IMR-90 (cell line): ENCODE measurements around the gene CCDC200. TPM values are rescaled to one million over a fixed set of nuclear protein-coding genes. Genes with fewer than 3 reads are reported as not detected.

Experiments used
- ATAC-seq: fragments of 200-7000 bp; cut with Tn5 transposase; 2 replicates; pipeline ENCODE4 v1.9.1; 2020; ENCODE audit warnings: low read depth, mild to moderate bottlenecking, moderate library complexity
- BruUV-seq: library from RNA; stranded (reverse); fragments of 400-500 nt; replicated peaks from 2 replicates; lab custom pipeline; 2021; lab: Mats Ljungman, UMichigan
- CTCF ChIA-PET: fragments of 300-600 bp; formaldehyde crosslinking; extraction: SDS; loops from one replicate; lab custom pipeline; 2021; ENCODE audit warnings: antibody characterized with exemption; lab: Yijun Ruan, JAX
- POLR2A ChIA-PET: fragments of 300-600 bp; sonication (Branson Sonifier 250); formaldehyde crosslinking; loops from one replicate; lab custom pipeline; 2022; ENCODE audit warnings: antibody characterized with exemption; ENCODE audit not compliant: unreplicated experiment; lab: Charles Lee
- DNase-seq: peaks from one replicate; pipeline ENCODE4 v3.0.0; 2013
- H2AFZ ChIP-seq: replicated peaks from 2 replicates; pipeline ENCODE3; 2013; ENCODE audit warnings: low read length, mild to moderate bottlenecking; ENCODE audit not compliant: poor library complexity
- H2AK5ac ChIP-seq: 2 replicates; pipeline ENCODE4 v1.6.1; 2013; ENCODE audit warnings: low read depth, low read length, inconsistent platforms
- H2AK9ac ChIP-seq: replicated peaks from 2 replicates; pipeline ENCODE3; 2013; ENCODE audit warnings: mild to moderate bottlenecking, low read depth, low read length, moderate library complexity; ENCODE audit not compliant: poor library complexity
- H2BK120ac ChIP-seq: 2 replicates; pipeline ENCODE4 v1.6.1; 2013; ENCODE audit warnings: low read depth, low read length, inconsistent platforms
- H2BK15ac ChIP-seq: 3 replicates; pipeline ENCODE4 v1.6.1; 2013; ENCODE audit warnings: low read depth, low read length, inconsistent platforms
- H2BK20ac ChIP-seq: 2 replicates; pipeline ENCODE4 v1.6.1; 2013; ENCODE audit warnings: low read depth, mild to moderate bottlenecking, inconsistent platforms, low read length, moderate library complexity
- H2BK5ac ChIP-seq: 2 replicates; pipeline ENCODE4 v1.6.1; 2013; ENCODE audit warnings: mild to moderate bottlenecking, low read depth, low read length, inconsistent platforms; ENCODE audit not compliant: poor library complexity, severe bottlenecking
- H3K14ac ChIP-seq: replicated peaks from 2 replicates; pipeline ENCODE4 v1.6.1; 2013; ENCODE audit warnings: low read depth, low read length, inconsistent platforms
- H3K18ac ChIP-seq: 2 replicates; pipeline ENCODE4 v1.6.1; 2013; ENCODE audit warnings: low read depth, low read length, control low read depth
- H3K23ac ChIP-seq: 2 replicates; pipeline ENCODE4 v1.6.1; 2013; ENCODE audit warnings: low read depth, low read length, inconsistent platforms
- H3K27ac ChIP-seq: 2 replicates; pipeline ENCODE4 v1.5.1; 2013; ENCODE audit warnings: mild to moderate bottlenecking, control low read depth, low read length; ENCODE audit not compliant: insufficient read depth
- H3K27me3 ChIP-seq: 2 replicates; pipeline ENCODE4 v1.6.1; 2013; ENCODE audit warnings: low read length; ENCODE audit not compliant: control insufficient read depth, insufficient read depth
- H3K36me3 ChIP-seq: 2 replicates; pipeline ENCODE4 v1.6.1; 2013; ENCODE audit warnings: low read length, mixed read lengths; ENCODE audit not compliant: control insufficient read depth, insufficient read depth
- H3K4ac ChIP-seq: 2 replicates; pipeline ENCODE4 v1.6.1; 2013; ENCODE audit warnings: low read depth, low read length, inconsistent platforms
- H3K4me1 ChIP-seq: 2 replicates; pipeline ENCODE4 v1.6.1; 2013; ENCODE audit warnings: low read length, mixed read lengths; ENCODE audit not compliant: control insufficient read depth, insufficient read depth
- H3K4me2 ChIP-seq: 2 replicates; pipeline ENCODE4 v1.6.1; 2013; ENCODE audit warnings: low read depth, mild to moderate bottlenecking, control low read depth, low read length, moderate library complexity
- H3K4me3 ChIP-seq: 2 replicates; pipeline ENCODE4 v1.5.1; 2013; ENCODE audit warnings: low read depth, mild to moderate bottlenecking, control low read depth, low read length, moderate library complexity; ENCODE audit not compliant: insufficient read depth
- H3K56ac ChIP-seq: 2 replicates; pipeline ENCODE4 v1.6.1; 2013; ENCODE audit warnings: low read length, inconsistent platforms; ENCODE audit not compliant: insufficient read depth; ENCODE audit errors: extremely low read depth
- H3K79me1 ChIP-seq, 2 experiments: 2 replicates each; pipeline ENCODE4 v1.6.1; 2013; ENCODE audit warnings: low read length in 2 of 2, inconsistent platforms in 1 of 2, low read depth in 1 of 2
- H3K9ac ChIP-seq: 2 replicates; pipeline ENCODE4 v1.6.1; 2013; ENCODE audit warnings: low read depth, low read length, control low read depth
- H3K9me1 ChIP-seq: 2 replicates; pipeline ENCODE4 v1.6.1; 2013; ENCODE audit warnings: low read length, inconsistent platforms; ENCODE audit not compliant: insufficient read depth
- H3K9me3 ChIP-seq: 2 replicates; pipeline ENCODE4 v1.6.1; 2013; ENCODE audit warnings: low read length; ENCODE audit not compliant: control insufficient read depth, insufficient read depth
- H4K20me1 ChIP-seq: 2 replicates; pipeline ENCODE4 v1.6.1; 2013; ENCODE audit warnings: low read length, inconsistent platforms; ENCODE audit not compliant: insufficient read depth
- H4K5ac ChIP-seq: 2 replicates; pipeline ENCODE4 v1.6.1; 2013; ENCODE audit warnings: mild to moderate bottlenecking, low read depth, low read length, control low read depth
- H4K8ac ChIP-seq, 2 experiments: 2 replicates each; pipeline ENCODE4 v1.6.1; 2013; ENCODE audit warnings: low read depth in 2 of 2, low read length in 2 of 2, control low read depth in 1 of 2, inconsistent platforms in 1 of 2
- H4K91ac ChIP-seq: 2 replicates; pipeline ENCODE4 v1.6.1; 2013; ENCODE audit warnings: low read depth, low read length, inconsistent platforms; ENCODE audit not compliant: insufficient read depth
- BHLHE40 ChIP-seq: fragments of 150-350 bp; IDR thresholded peaks from 2 replicates; pipeline ENCODE4 v1.6.1; 2016; ENCODE audit warnings: mild to moderate bottlenecking, low read depth, low read length
- CEBPB ChIP-seq: IDR thresholded peaks from 2 replicates; pipeline ENCODE4 v1.6.1; 2012; ENCODE audit warnings: low read depth, low read length, improper control_type of control experiment
- CHD1 ChIP-seq: IDR thresholded peaks from 2 replicates; pipeline ENCODE4 v1.6.1; 2012; ENCODE audit warnings: low read depth, low read length, improper control_type of control experiment
- CTCF ChIP-seq: conservative IDR thresholded peaks from 2 replicates; pipeline ENCODE4 v1.5.1; 2012; ENCODE audit warnings: mild to moderate bottlenecking, low read depth, low read length, improper control_type of control experiment
- ELK1 ChIP-seq: fragments of 150-350 bp; IDR thresholded peaks from 2 replicates; pipeline ENCODE4 v1.6.1; 2016; ENCODE audit warnings: low read depth, mild to moderate bottlenecking, low read length, moderate library complexity, borderline replicate concordance
- FOS ChIP-seq: fragments of 150-350 bp; IDR thresholded peaks from 2 replicates; pipeline ENCODE4 v1.6.1; 2016; ENCODE audit warnings: low read depth, low read length
- MAFK ChIP-seq: IDR thresholded peaks from 2 replicates; pipeline ENCODE4 v1.6.1; 2012; ENCODE audit warnings: low read depth, low read length, improper control_type of control experiment
- MAZ ChIP-seq: IDR thresholded peaks from 2 replicates; pipeline ENCODE4 v1.6.1; 2012; ENCODE audit warnings: low read depth, mild to moderate bottlenecking, low read length, improper control_type of control experiment, moderate library complexity, borderline replicate concordance
- MXI1 ChIP-seq: IDR thresholded peaks from 2 replicates; pipeline ENCODE4 v1.6.1; 2012; ENCODE audit warnings: low read depth, mild to moderate bottlenecking, low read length, moderate library complexity, borderline replicate concordance
- NFE2L2 ChIP-seq: fragments of 150-350 bp; IDR thresholded peaks from 2 replicates; pipeline ENCODE4 v1.6.1; 2016; ENCODE audit warnings: low read depth, mild to moderate bottlenecking, low read length
- POLR2A ChIP-seq: IDR thresholded peaks from 2 replicates; pipeline ENCODE4 v1.6.1; 2012; ENCODE audit warnings: mild to moderate bottlenecking, low read depth, low read length
- RAD21 ChIP-seq: IDR thresholded peaks from 2 replicates; pipeline ENCODE4 v1.6.1; 2012; ENCODE audit warnings: low read length, improper control_type of control experiment
- RCOR1 ChIP-seq: IDR thresholded peaks from 2 replicates; pipeline ENCODE4 v1.6.1; 2012; ENCODE audit warnings: mild to moderate bottlenecking, low read length, improper control_type of control experiment; ENCODE audit not compliant: insufficient replicate concordance
- RFX5 ChIP-seq: IDR thresholded peaks from 2 replicates; pipeline ENCODE4 v1.8.0; 2012; ENCODE audit warnings: low read depth, mild to moderate bottlenecking, low read length, moderate library complexity
- SMC3 ChIP-seq: fragments of 150-350 bp; IDR thresholded peaks from 2 replicates; pipeline ENCODE4 v1.6.1; 2016; ENCODE audit warnings: low read depth, mild to moderate bottlenecking, antibody characterized with exemption, low read length, moderate library complexity
- USF2 ChIP-seq: fragments of 150-350 bp; IDR thresholded peaks from 2 replicates; pipeline ENCODE4 v1.6.1; 2017; ENCODE audit warnings: mild to moderate bottlenecking, antibody characterized with exemption, low read length, low read depth
- WGBS, 2 experiments: methylation state at CpG; one replicate each; pipeline versions ENCODE4 v1.1.5 to v1.1.7; 2013; ENCODE audit warnings: missing lambda C conversion rate in 2 of 2; ENCODE audit not compliant: insufficient read length in 1 of 2; ENCODE audit errors: extremely low coverage in 2 of 2; 5-methylcytosine and 5-hydroxymethylcytosine counted together
- dilution Hi-C: fragments of 300-500 bp; cut with HindIII; formaldehyde crosslinking; loops from one replicate; pipeline ENCODE4 v1.14.3; 2018; ENCODE audit warnings: low sequenced_read_pairs; ENCODE audit not compliant: unreplicated experiment
- in situ Hi-C: fragments of 300-500 bp; cut with MboI; formaldehyde crosslinking; loops from 3 replicates; pipeline ENCODE4 v1.14.3; 2019; ENCODE audit warnings: low sequenced_read_pairs, inconsistent platforms, mixed read lengths
- intact Hi-C: fragments of 100-400 bp; cut with micrococcal nuclease; formaldehyde crosslinking; loops from 2 replicates; pipeline ENCODE4 v1.10.0; 2022
- polyA plus RNA-seq, 3 experiments: library from polyadenylated mRNA; depleted of rRNA; stranded (reverse); fragments of >200 nt; gene quantifications; 2 replicates each; pipeline ENCODE4 v1.2.3, GENCODE V29; 2012; ENCODE audit warnings: low replicate concordance in 1 of 3
- total RNA-seq: library from RNA; depleted of rRNA; stranded (reverse); fragments of >200 nt; gene quantifications from 2 replicates; pipeline ENCODE4 v1.2.3, GENCODE V29; 2012

The CCDC200 gene
- total and polyA plus RNA-seq, 2 of the 4 experiments (the other 2 are of a cell fraction), result not detected

GRCh38 chr17:43216369-43216761, 12.1 kb downstream of the CCDC200 start:
- peaks cover 18 to 43% of the 10 kb centered on the region in 2 experiments for H3K79me1 ChIP-seq
- no peak overlapping the region for H2BK15ac ChIP-seq
- TF ChIP-seq BHLHE40, result no peak
- no peak for TF ChIP-seq FOS
- no peak for TF ChIP-seq MAFK
- TF ChIP-seq USF2, result no peak
- no peak for TF ChIP-seq MXI1
- TF ChIP-seq RCOR1, result no peak
- no peak for TF ChIP-seq CHD1
- TF ChIP-seq CTCF, result no peak
- no peak for TF ChIP-seq ELK1
- no peak for TF ChIP-seq MAZ
- TF ChIP-seq RFX5, result no peak
- TF ChIP-seq CEBPB, result no peak
- no peak for TF ChIP-seq POLR2A
- TF ChIP-seq NFE2L2, result no peak
- TF ChIP-seq RAD21, result no peak
- no peak for TF ChIP-seq SMC3
- H3K14ac ChIP-seq, result no peak overlapping the region
- no peak overlapping the region for H3K27ac ChIP-seq
- no peak overlapping the region for H2AK5ac ChIP-seq
- peaks cover 13% of the 10 kb centered on the region for H3K4me1 ChIP-seq
- no peak overlapping the region for H4K8ac ChIP-seq
- H4K91ac ChIP-seq, result no peak overlapping the region
- WGBS, 2 experiments, result 100% methylated on average over 1 of the region's 4 CpGs; no CpG with 5 or more reads in 1 of the 2 experiments
- no peak overlapping the region for H3K23ac ChIP-seq
- no peak overlapping the region for H2BK5ac ChIP-seq
- in situ Hi-C loops (loop anchor here (25.0 kb wide), 1 partner anchor 96 kb away; no protein-coding TSS in a partner anchor), intact Hi-C loops (loop anchor here (10.0 kb wide), 1 partner anchor 298 kb away; no protein-coding TSS in a partner anchor), dilution Hi-C loops (no loop called here)
- H3K18ac ChIP-seq, result no peak overlapping the region
- ChIA-PET POLR2A (no interaction called here), CTCF (no interaction called here)
- no TSS peak for BruUV-seq
- H4K5ac ChIP-seq, result no peak overlapping the region
- H3K36me3 ChIP-seq, result peaks cover 37% of the 10 kb centered on the region
- no peak for DNase-seq
- no peak overlapping the region for H3K4me2 ChIP-seq
- no peaks in the 10 kb centered on the region for H4K20me1 ChIP-seq
- no peak for ATAC-seq
- H3K9me1 ChIP-seq, result peaks cover 26% of the 10 kb centered on the region
- no peaks in the 10 kb centered on the region for H3K9me3 ChIP-seq
- H3K4me3 ChIP-seq, result no peak overlapping the region
- no peak overlapping the region for H2AK9ac ChIP-seq
- no peak overlapping the region for H3K56ac ChIP-seq
- no peak overlapping the region for H3K9ac ChIP-seq
- H3K4ac ChIP-seq, result no peak overlapping the region
- H2BK20ac ChIP-seq, result no peak overlapping the region
- no peak overlapping the region for H2AFZ ChIP-seq
- no peak overlapping the region for H2BK120ac ChIP-seq
- no peaks in the 10 kb centered on the region for H3K27me3 ChIP-seq
